ENCODE measurements around the gene SERPINB12.

SERPINB12 gene

GRCh38 chr18:63552581-63552980 is 10.4 kb downstream of the SERPINB12 start:
- no peak for DNase-seq

GRCh38 chr18:63553081-63553480 is 10.9 kb downstream of the SERPINB12 start:
- DNase-seq: no peak

GRCh38 chr18:63559567-63560491 is 17.7 kb downstream of the SERPINB12 start:
- DNase-seq: no peak

- DNase-seq: no peak
These were observed 20.1 kb downstream of the SERPINB12 start for GRCh38 chr18:63562284-63562683.

- DNase-seq: no peak
These were observed 21.9 kb downstream of the SERPINB12 start for GRCh38 chr18:63564021-63564420.

GRCh38 chr18:63564561-63564960 is 22.4 kb downstream of the SERPINB12 start:
- no peak for DNase-seq

GRCh38 chr18:63567276-63567675 is 25.1 kb downstream of the SERPINB12 start:
- DNase-seq: no peak

- no peak for DNase-seq
These were observed 25.7 kb downstream of the SERPINB12 start for GRCh38 chr18:63567825-63568224.

- no peak for DNase-seq
These were observed 28.6 kb downstream of the SERPINB12 start for GRCh38 chr18:63570721-63571120.

- no peak for DNase-seq
These were observed 33.5 kb downstream of the SERPINB12 start for GRCh38 chr18:63575681-63576080.

GRCh38 chr18:63578357-63578958 is 36.3 kb downstream of the SERPINB12 start:
- no peak for DNase-seq

GRCh38 chr18:63579616-63580015 is 37.4 kb downstream of the SERPINB12 start:
- DNase-seq: no peak

- no peak for DNase-seq
These were observed 43.8 kb downstream of the SERPINB12 start for GRCh38 chr18:63585988-63586387.

- DNase-seq: no peak
These were observed 44.3 kb downstream of the SERPINB12 start for GRCh38 chr18:63586431-63586830.

- no peak for DNase-seq
These were observed 44.8 kb downstream of the SERPINB12 start, which contains the start of gene SERPINB13 for GRCh38 chr18:63586966-63587365. Gene SERPINB13, plus strand, starts transcription at chr18:63587343. Its CDS starts 1,325 bp downstream, at chr18:63588668.

GRCh38 chr18:63588909-63589308 is 46.7 kb downstream of the SERPINB12 start:
- DNase-seq: no peak

GRCh38 chr18:63590373-63590772 is 48.2 kb downstream of the SERPINB12 start:
- DNase-seq: no peak

- no peak for DNase-seq
These were observed 49.0 kb downstream of the SERPINB12 start for GRCh38 chr18:63590966-63591695.

GRCh38 chr18:63591725-63592124 is 49.6 kb downstream of the SERPINB12 start:
- DNase-seq: no peak

GRCh38 chr18:63592471-63592870 is 50.3 kb downstream of the SERPINB12 start:
- DNase-seq: no peak

GRCh38 chr18:63596964-63597363 is 54.8 kb downstream of the SERPINB12 start:
- no peak for DNase-seq

- no peak for DNase-seq
These were observed 61.2 kb downstream of the SERPINB12 start for GRCh38 chr18:63603355-63603754.

GRCh38 chr18:63603772-63604171 is 61.6 kb downstream of the SERPINB12 start:
- DNase-seq: no peak

All from NCI-H774 (cell line).